Muscle layer of colon (tissue), 2 donors: ENCODE results near the gene APH1B.
"Not testable (repeated sequence)": the region's sequence is repeated elsewhere in the genome, so short reads cannot be mapped to it uniquely, and the experiment has no call there.

Experiments used
- H3K27ac ChIP-seq: one replicate; pipeline ENCODE4 v1.7.0; 2013; ENCODE audit warnings: low read depth, mild to moderate bottlenecking, low read length, moderate library complexity
- H3K27me3 ChIP-seq, 2 donors: one replicate each; pipeline ENCODE4 v1.7.0; 2013; ENCODE audit warnings: low read length in 2 of 2, mild to moderate bottlenecking in 2 of 2; ENCODE audit not compliant: insufficient read depth in 2 of 2, control insufficient read depth in 1 of 2
- H3K36me3 ChIP-seq: one replicate; pipeline ENCODE4 v1.7.0; 2013; ENCODE audit warnings: mild to moderate bottlenecking, low read length; ENCODE audit not compliant: insufficient read depth
- H3K4me1 ChIP-seq: one replicate; pipeline ENCODE4 v1.7.0; 2013; ENCODE audit warnings: mild to moderate bottlenecking, low read length; ENCODE audit not compliant: insufficient read depth
- H3K4me3 ChIP-seq, 2 donors: one replicate each; pipeline ENCODE4 v1.7.0; 2013; ENCODE audit warnings: low read length in 2 of 2, low read depth in 1 of 2, mild to moderate bottlenecking in 1 of 2, moderate library complexity in 1 of 2
- H3K9ac ChIP-seq: one replicate; pipeline ENCODE4 v1.7.0; 2013; ENCODE audit warnings: low read length
- H3K9me3 ChIP-seq: one replicate; pipeline ENCODE4 v1.7.0; 2013; ENCODE audit warnings: mild to moderate bottlenecking, low read length
- donor health status: abdominal sarcoma.
- donor health status: Adenocarcinoma of cecum.

The APH1B gene

DNA sequence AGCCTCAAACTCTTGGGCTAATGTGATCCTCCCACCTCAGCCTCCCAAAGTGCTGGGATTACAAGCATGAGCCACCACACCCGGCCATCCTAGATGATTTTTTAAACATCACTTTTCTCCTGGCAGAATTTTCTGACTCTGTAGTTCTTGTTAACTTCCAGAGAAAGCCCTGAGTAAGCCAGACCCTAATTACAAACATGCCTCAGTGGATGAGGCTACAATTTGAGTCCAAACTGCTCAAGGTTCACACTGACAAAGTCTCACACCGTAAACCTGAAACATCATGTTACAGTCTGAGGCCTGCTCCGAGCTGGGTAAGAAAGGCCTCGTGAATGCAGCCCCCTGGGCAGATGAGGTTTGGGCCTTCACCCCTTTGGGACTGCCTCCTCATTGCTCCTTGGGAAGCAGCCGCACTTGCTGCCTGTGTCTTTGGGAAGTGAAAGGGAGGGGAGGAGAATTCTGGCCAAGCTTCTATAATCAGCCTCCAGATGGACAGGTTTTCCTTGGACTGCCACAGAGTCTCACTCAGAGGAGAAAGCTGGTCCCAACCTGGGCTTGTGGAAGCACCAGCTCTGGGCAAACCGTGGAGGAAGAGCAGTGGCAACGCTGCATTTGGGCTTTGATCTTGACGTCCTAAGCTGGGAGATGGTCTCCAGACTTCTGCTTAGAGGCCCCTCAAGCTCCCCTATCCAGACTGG, 58.3 kb downstream of the APH1B start:
- no peak overlapping the region for H3K9ac ChIP-seq
- H3K9me3 ChIP-seq = no peaks in the 10 kb centered on the region
- H3K4me3 ChIP-seq = no peak overlapping the region
- H3K27ac ChIP-seq = no peak overlapping the region
- peaks cover 15% of the 10 kb centered on the region for H3K4me1 ChIP-seq
- H3K27me3 ChIP-seq = no peaks in the 10 kb centered on the region
- H3K36me3 ChIP-seq = no peaks in the 10 kb centered on the region

GRCh38 chr15:63337046-63337445, 59.6 kb downstream of the APH1B start:
- Histone ChIP-seq H3K36me3 (no peaks in the 10 kb centered on the region), H3K4me3 (no peak overlapping the region), H3K27ac (no peak overlapping the region), H3K9me3 (no peaks in the 10 kb centered on the region), H3K27me3 (no peaks in the 10 kb centered on the region), H3K4me1 (peaks cover 5% of the 10 kb centered on the region), H3K9ac (no peak overlapping the region)

- no peaks in the 10 kb centered on the region for H3K9me3 ChIP-seq
- H3K27ac ChIP-seq = no peak overlapping the region
- no peak overlapping the region for H3K4me3 ChIP-seq
- H3K9ac ChIP-seq = no peak overlapping the region
- H3K4me1 ChIP-seq = no peaks in the 10 kb centered on the region
- no peaks in the 10 kb centered on the region for H3K36me3 ChIP-seq
- H3K27me3 ChIP-seq = no peaks in the 10 kb centered on the region
Measured at GRCh38 chr15:63338170-63338569, 60.8 kb downstream of the APH1B start.

- H3K27me3 ChIP-seq = no peaks in the 10 kb centered on the region
- no peak overlapping the region for H3K27ac ChIP-seq
- H3K36me3 ChIP-seq = no peaks in the 10 kb centered on the region
- H3K4me3 ChIP-seq = no peak overlapping the region
- H3K9me3 ChIP-seq = no peaks in the 10 kb centered on the region
- no peak overlapping the region for H3K9ac ChIP-seq
- H3K4me1 ChIP-seq = no peaks in the 10 kb centered on the region
Measured at GRCh38 chr15:63339006-63339766, 61.8 kb downstream of the APH1B start.

GRCh38 chr15:63339836-63340235, 62.4 kb downstream of the APH1B start:
- Histone ChIP-seq H3K36me3 (no peaks in the 10 kb centered on the region), H3K4me1 (no peaks in the 10 kb centered on the region), H3K9me3 (no peaks in the 10 kb centered on the region), H3K27me3 (no peaks in the 10 kb centered on the region), H3K4me3 (no peak overlapping the region), H3K9ac (no peak overlapping the region), H3K27ac (no peak overlapping the region)

DNA sequence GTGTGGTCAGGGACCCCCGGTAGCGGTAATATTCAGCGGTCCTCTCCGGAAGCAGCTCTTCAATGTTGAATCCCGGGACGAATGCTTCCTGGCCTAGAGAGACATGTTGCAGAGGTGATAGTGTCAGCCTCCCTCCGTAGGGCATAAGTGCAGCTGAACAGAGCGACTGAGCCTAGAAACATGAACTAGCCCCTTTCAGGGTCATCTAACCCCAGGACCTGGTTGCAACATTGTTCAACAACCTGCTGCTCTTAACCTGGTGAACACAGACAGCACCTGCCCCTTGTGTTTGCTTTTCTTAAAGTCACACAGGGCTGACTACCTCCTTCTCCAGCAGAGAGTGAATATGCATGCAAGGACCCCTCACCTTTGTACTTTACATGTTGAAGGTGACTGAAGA, 62.9 kb downstream of the APH1B start:
- Histone ChIP-seq H3K27ac (no peak overlapping the region), H3K4me1 (no peaks in the 10 kb centered on the region), H3K9me3 (no peaks in the 10 kb centered on the region), H3K9ac (no peak overlapping the region), H3K27me3 (no peaks in the 10 kb centered on the region), H3K36me3 (no peaks in the 10 kb centered on the region), H3K4me3 (no peak overlapping the region)

DNA sequence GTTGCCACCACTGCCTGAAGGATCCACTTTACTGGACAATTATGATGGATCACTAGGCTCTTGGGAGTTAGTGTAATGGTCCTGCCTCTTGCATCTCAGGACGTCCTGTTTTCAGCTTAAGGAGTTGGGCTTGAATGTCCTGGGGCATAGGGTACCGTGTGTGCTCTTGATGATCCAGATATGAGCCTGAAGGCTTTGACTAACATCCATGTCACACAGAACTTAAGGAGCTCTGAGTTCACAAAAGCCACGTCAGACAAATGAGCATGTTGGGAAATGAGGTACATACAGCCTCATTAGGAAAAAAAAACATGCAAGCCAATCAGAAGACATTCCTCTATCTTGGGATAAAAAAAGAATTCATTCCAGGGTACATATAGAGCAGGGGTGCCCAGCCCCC, 63.5 kb downstream of the APH1B start:
- no peaks in the 10 kb centered on the region for H3K9me3 ChIP-seq
- H3K4me3 ChIP-seq = no peak overlapping the region
- H3K36me3 ChIP-seq = no peaks in the 10 kb centered on the region
- H3K27ac ChIP-seq = no peak overlapping the region
- H3K9ac ChIP-seq = no peak overlapping the region
- no peaks in the 10 kb centered on the region for H3K27me3 ChIP-seq
- no peaks in the 10 kb centered on the region for H3K4me1 ChIP-seq

GRCh38 chr15:63341898-63342297, 64.5 kb downstream of the APH1B start:
- Histone ChIP-seq H3K4me3 (no peak overlapping the region), H3K9ac (no peak overlapping the region), H3K4me1 (no peaks in the 10 kb centered on the region), H3K9me3 (no peaks in the 10 kb centered on the region), H3K27me3 (no peaks in the 10 kb centered on the region), H3K27ac (no peak overlapping the region), H3K36me3 (no peaks in the 10 kb centered on the region)

DNA sequence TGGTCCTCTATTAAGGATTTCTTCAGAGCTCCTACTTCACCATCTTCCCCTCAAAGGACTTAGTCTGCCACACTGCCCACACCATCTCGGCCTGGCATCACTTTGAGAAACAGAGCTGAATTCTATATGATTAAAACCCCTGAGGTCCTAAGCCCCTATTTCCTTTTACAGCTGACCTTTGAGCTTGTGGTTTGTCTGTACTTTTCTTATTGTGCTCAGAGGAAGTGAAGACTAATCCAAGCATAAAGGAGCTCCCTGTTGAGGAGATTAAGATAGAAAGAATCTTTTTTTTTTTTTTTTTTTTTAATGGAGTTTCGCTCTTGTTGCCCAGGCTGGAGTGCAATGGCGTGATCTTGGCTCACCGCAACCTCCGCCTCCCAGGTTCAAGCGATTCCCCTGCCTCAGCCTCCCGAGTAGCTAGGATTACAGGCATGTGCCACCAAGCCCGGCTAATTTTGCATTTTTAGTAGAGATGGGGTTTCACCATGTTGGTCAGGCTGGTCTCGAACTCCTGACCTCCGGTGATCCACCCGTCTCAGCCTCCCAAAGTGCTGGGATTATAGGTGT, 65.7 kb downstream of the APH1B start:
- H3K36me3 ChIP-seq, H3K9ac ChIP-seq, H3K4me1 ChIP-seq, H3K9me3 ChIP-seq, H3K27me3 ChIP-seq, H3K4me3 ChIP-seq, H3K27ac ChIP-seq: not testable (repeated sequence)

- H3K4me3 ChIP-seq = no peak overlapping the region
- no peak overlapping the region for H3K9ac ChIP-seq
- no peaks in the 10 kb centered on the region for H3K9me3 ChIP-seq
- H3K36me3 ChIP-seq = no peaks in the 10 kb centered on the region
- no peaks in the 10 kb centered on the region for H3K27me3 ChIP-seq
- peaks cover 3% of the 10 kb centered on the region for H3K4me1 ChIP-seq
- H3K27ac ChIP-seq = no peak overlapping the region
Measured at GRCh38 chr15:63344731-63345390, 67.5 kb downstream of the APH1B start.

DNA sequence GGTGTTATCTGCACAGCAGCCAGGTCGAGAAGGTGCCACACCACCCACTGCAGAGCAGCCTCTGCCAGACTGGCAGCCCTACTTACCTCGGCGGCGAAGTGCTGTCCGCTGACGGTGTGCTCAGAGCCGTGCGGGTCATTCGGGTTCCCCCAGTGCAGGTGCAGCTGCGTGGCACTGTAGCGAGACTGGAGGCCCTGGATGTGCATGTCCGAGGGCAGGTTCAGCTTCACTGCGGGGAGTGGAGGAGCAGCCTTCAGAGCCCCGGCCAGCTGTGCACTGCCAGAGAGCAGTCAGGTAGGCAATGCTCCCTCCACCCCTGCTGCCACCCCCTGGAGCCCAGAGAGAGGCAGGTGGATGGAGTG, 68.0 kb downstream of the APH1B start:
- Histone ChIP-seq H3K4me3 (no peak overlapping the region), H3K36me3 (no peaks in the 10 kb centered on the region), H3K9me3 (no peaks in the 10 kb centered on the region), H3K9ac (no peak overlapping the region), H3K27ac (no peak overlapping the region), H3K4me1 (peaks cover 5% of the 10 kb centered on the region), H3K27me3 (no peaks in the 10 kb centered on the region)
